Esophagus squamous epithelium (tissue), 5 donors: Measurements from ENCODE around the gene RSPH9. TPM values are rescaled to one million over a fixed set of nuclear protein-coding genes. Genes with fewer than 3 reads are reported as not detected.

Source experiments
- DNase-seq: peaks from one replicate; lab custom pipeline; 2025; lab: John Stamatoyannopoulos, UW
- H3K27ac ChIP-seq, 4 donors: fragments of 200-600 bp; sonication (generic); one replicate each; pipeline ENCODE4 v1.5.1; 2016 to 2019; ENCODE audit warnings: mild to moderate bottlenecking in 1 of 4
- H3K27me3 ChIP-seq, 4 donors: fragments of 200-600 bp; sonication (generic); 1 replicate in 3 of 4; 2 replicates in 1 of 4; pipeline versions ENCODE4 v1.5.1 to v1.6.0; 2017 to 2021; ENCODE audit warnings: antibody characterized with exemption in 1 of 4
- H3K36me3 ChIP-seq, 3 donors: fragments of 200-600 bp; sonication (generic); one replicate each; pipeline ENCODE4 v1.5.1; 2016 to 2019
- H3K4me1 ChIP-seq, 3 donors: fragments of 200-600 bp; sonication (generic); one replicate each; pipeline ENCODE4 v1.5.1; 2017 to 2019
- H3K4me3 ChIP-seq, 4 donors: fragments of 200-600 bp; sonication (generic); 1 replicate in 3 of 4; 2 replicates in 1 of 4; pipeline ENCODE4 v1.5.1; 2016 to 2019; ENCODE audit warnings: mild to moderate bottlenecking in 2 of 4, moderate library complexity in 1 of 4
- H3K9me3 ChIP-seq, 3 donors: fragments of 200-600 bp; sonication (generic); one replicate each; pipeline ENCODE4 v1.5.1; 2016 to 2019
- CTCF ChIP-seq, 6 experiments: fragments of 450-650 bp in 4 of 6; fragments of 200-600 bp in 2 of 6; sonication (generic) in 2 of 6; IDR thresholded peaks; one replicate each; pipeline ENCODE4 v1.5.1; 2016 to 2019; ENCODE audit warnings: antibody characterized with exemption in 6 of 6, mild to moderate bottlenecking in 4 of 6, moderate library complexity in 4 of 6
- POLR2A ChIP-seq, 4 donors: fragments of 450-650 bp; IDR thresholded peaks; one replicate each; pipeline ENCODE4 v1.6.1; 2017; ENCODE audit warnings: antibody characterized with exemption in 4 of 4, mild to moderate bottlenecking in 4 of 4, moderate library complexity in 3 of 4
- WGBS, 2 donors: methylation state at CpG; one replicate each; pipeline ENCODE4 v1.1.5; 2018; 5-methylcytosine and 5-hydroxymethylcytosine counted together
- intact Hi-C: fragments of 100-400 bp; cut with DNase I; formaldehyde crosslinking; loops from one replicate; pipeline ENCODE4 v1.15.0; 2022
- total RNA-seq, 4 donors: library from RNA; depleted of rRNA; stranded (reverse); fragments of >200 nt; gene quantifications; one replicate each; pipeline ENCODE4 v1.1.0, GENCODE V29; 2016
- donor health status: DM: yes; HTN: yes; CAD: no.

Gene RSPH9
- total RNA-seq, 4 donors from 2014 or later: 0.15 to 0.38 TPM; not detected in 2

GRCh38 chr6:43712579-43712978, 67.7 kb downstream of the RSPH9 start:
- Histone ChIP-seq H3K4me3 (no peak overlapping the region), H3K9me3 (no peaks in the 10 kb centered on the region), H3K27ac (no peak overlapping the region), H3K27me3 (no peaks in the 10 kb centered on the region), H3K36me3 (no peaks in the 10 kb centered on the region), H3K4me1 (peaks cover 6 to 39% (median 23%) of the 10 kb centered on the region in 3 donors)
- no peak for TF ChIP-seq POLR2A (IDR thresholded peaks at IDR 0.05)
- no peak for TF ChIP-seq CTCF (IDR thresholded peaks at IDR 0.05)
- intact Hi-C loops: no loop called here
- 78 to 81% methylated on average over 6 of the region's 6 CpGs for WGBS, 2 donors
- DNase-seq: no peak

- DNase-seq: no peak
- H3K4me1 ChIP-seq: peaks cover 4 to 41% (median 24%) of the 10 kb centered on the region in 3 donors
- peak overlapping the region in 1 of 4 donors; percentile 61 for H3K27ac ChIP-seq
- no peaks in the 10 kb centered on the region for H3K36me3 ChIP-seq
- no peak for TF ChIP-seq CTCF (IDR thresholded peaks at IDR 0.05)
- no peak for TF ChIP-seq POLR2A (IDR thresholded peaks at IDR 0.05)
- H3K4me3 ChIP-seq: no peak overlapping the region
- intact Hi-C loops: no loop called here
- WGBS, 2 donors: 77 to 92% methylated on average over 13 of the region's 13 CpGs
- no peaks in the 10 kb centered on the region for H3K27me3 ChIP-seq
- H3K9me3 ChIP-seq: no peaks in the 10 kb centered on the region
Observed at GRCh38 chr6:43713643-43714310, 68.9 kb downstream of the RSPH9 start.

- 63 to 71% methylated on average over 5 to 6 of the region's 9 CpGs for whole genome bisulfite sequencing, 2 donors
- peaks cover 0 to 4% (median 0%) of the 10 kb centered on the region in 4 donors for H3K27me3 ChIP-seq
- peak overlapping the region in 2 of 4 donors; percentile 17 to 61 for H3K27ac ChIP-seq
- DNase-seq: no peak
- H3K4me1 ChIP-seq: peaks cover 0 to 36% (median 18%) of the 10 kb centered on the region in 3 donors
- H3K4me3 ChIP-seq: no peak overlapping the region
- no peak for TF ChIP-seq POLR2A (IDR thresholded peaks at IDR 0.05)
- no peak for TF ChIP-seq CTCF (IDR thresholded peaks at IDR 0.05)
- no peaks in the 10 kb centered on the region for H3K9me3 ChIP-seq
- H3K36me3 ChIP-seq: no peaks in the 10 kb centered on the region
- intact Hi-C loops: no loop called here
Observed at GRCh38 chr6:43714311-43715055, 69.6 kb downstream of the RSPH9 start.

DNA sequence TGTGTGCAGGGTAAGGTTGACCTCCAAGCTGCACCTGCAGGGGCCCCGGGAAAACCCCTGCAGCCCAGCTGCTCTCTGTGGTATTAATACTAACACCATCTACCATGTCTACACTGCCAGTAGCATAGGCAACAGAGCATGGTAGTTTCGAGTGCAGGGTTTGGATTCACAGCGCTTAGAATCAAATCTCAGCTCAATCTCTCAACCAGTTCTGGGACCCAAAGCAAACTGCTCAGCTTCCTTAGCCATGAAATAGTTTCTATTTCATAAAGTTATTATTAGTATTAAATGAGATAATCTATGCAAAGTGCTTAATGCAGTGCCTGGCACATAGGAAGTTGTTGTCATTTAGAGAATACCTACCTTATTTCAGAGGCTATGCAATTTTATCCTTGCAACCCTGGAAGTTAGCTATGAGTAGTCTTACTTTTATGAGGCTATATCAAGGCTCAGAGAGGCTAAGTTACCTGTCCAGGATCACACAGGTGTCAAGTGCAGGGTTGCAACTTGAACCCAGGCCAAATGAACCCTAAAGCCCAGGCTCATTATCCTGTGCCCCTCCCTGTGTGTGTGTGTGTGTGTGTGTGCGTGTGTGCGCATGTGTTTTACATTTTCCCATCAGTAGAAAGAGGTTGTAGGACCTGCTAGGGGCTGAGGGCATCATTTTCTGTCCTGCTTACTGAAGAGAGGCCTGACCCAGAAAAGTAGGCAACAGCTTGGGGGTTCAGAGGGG, 70.4 kb downstream of the RSPH9 start:
- H3K36me3 ChIP-seq: no peaks in the 10 kb centered on the region
- WGBS, 2 donors: 72 to 74% methylated on average over 3 to 5 of the region's 5 CpGs
- peaks cover 0 to 29% (median 14%) of the 10 kb centered on the region in 3 donors for H3K4me1 ChIP-seq
- peak overlapping the region in 2 of 4 donors; percentile 17 to 70 for H3K27ac ChIP-seq
- TF ChIP-seq CTCF (IDR thresholded peaks at IDR 0.05): no peak
- TF ChIP-seq POLR2A (IDR thresholded peaks at IDR 0.05): no peak
- H3K4me3 ChIP-seq: no peak overlapping the region
- DNase-seq: no peak
- H3K9me3 ChIP-seq: no peaks in the 10 kb centered on the region
- H3K27me3 ChIP-seq: peaks cover 0 to 5% (median 0%) of the 10 kb centered on the region in 4 donors
- intact Hi-C loops: no loop called here
